ENCODE measurements around the gene KLK7.

DNA sequence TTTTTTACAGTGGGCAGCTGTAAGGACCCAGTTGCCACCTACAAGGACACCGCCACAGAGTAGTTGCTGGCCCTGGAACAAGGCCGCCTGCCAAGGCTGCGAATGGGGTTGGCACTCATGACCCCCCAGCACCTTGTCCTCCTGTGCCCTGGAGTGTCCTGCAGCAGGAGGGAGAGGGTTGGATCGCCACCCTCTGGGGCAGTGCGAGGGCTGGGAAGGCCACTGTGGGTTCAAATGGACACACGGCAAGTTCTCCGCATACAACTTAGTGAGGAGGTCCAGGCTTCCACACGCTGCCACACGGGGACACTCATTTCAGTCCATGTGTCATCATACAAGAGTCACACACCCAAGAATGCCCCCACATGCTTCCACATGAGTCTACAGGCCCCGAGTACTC is 16.7 kb upstream of the KLK7 start:
- TF ChIP-seq CTCF (IDR thresholded peaks at IDR 0.05; ENCODE audit: insufficient read depth, low read length, poor library complexity, severe bottlenecking) (no peak), EZH2phosphoT487 (conservative IDR thresholded peaks at IDR 0.05; ENCODE audit: low read length) (no peak)

Measured in SU-DHL-6 (cell line).